HL-60/S4 treated with retinoic acid at 250 ng/mL for 4 days and 3 days (cell line): ENCODE measurements around the gene ADCY10.
"Not testable (repeated sequence)": the region's sequence is repeated elsewhere in the genome, so short reads cannot be mapped to it uniquely, and the experiment has no call there.

Experiments used
- in situ Hi-C: fragments of 300-500 bp; cut with MboI; formaldehyde crosslinking; loops from 2 replicates; pipeline ENCODE4 v1.7.0; 2022; ENCODE audit warnings: low sequenced_read_pairs

The ADCY10 gene

GRCh38 chr1:167862432-167863076 lies 51.4 kb downstream of the ADCY10 start:
- in situ Hi-C loops = no loop called here

GRCh38 chr1:167861664-167862381 lies 52.1 kb downstream of the ADCY10 start:
- in situ Hi-C loops = no loop called here

GRCh38 chr1:167860231-167860923 lies 53.6 kb downstream of the ADCY10 start:
- in situ Hi-C loops = no loop called here

- in situ Hi-C loops = no loop called here
These were observed 57.1 kb downstream of the ADCY10 start for GRCh38 chr1:167856711-167857418.

GRCh38 chr1:167854184-167854583 lies 59.8 kb downstream of the ADCY10 start:
- in situ Hi-C loops = no loop called here

GRCh38 chr1:167849666-167850065 lies 64.3 kb downstream of the ADCY10 start:
- in situ Hi-C loops = no loop called here

GRCh38 chr1:167842872-167843271 lies 71.1 kb downstream of the ADCY10 start:
- in situ Hi-C loops = no loop called here

GRCh38 chr1:167841530-167841929 lies 72.4 kb downstream of the ADCY10 start:
- in situ Hi-C loops = no loop called here

- in situ Hi-C loops = no loop called here
These were observed 74.9 kb downstream of the ADCY10 start for GRCh38 chr1:167839009-167839408.

- in situ Hi-C loops = no loop called here
These were observed 76.6 kb downstream of the ADCY10 start for GRCh38 chr1:167837326-167837725.

GRCh38 chr1:167836197-167836596 lies 77.7 kb downstream of the ADCY10 start:
- in situ Hi-C loops = no loop called here

GRCh38 chr1:167833904-167834303 lies 80.0 kb downstream of the ADCY10 start:
- in situ Hi-C loops = no loop called here

- in situ Hi-C loops = no loop called here
These were observed 81.2 kb downstream of the ADCY10 start for GRCh38 chr1:167832693-167833092.

GRCh38 chr1:167830668-167831067 lies 83.3 kb downstream of the ADCY10 start:
- in situ Hi-C loops = not testable (repeated sequence)

- in situ Hi-C loops = no loop called here
These were observed 84.1 kb downstream of the ADCY10 start for GRCh38 chr1:167829868-167830267.

GRCh38 chr1:167826127-167826526 lies 87.8 kb downstream of the ADCY10 start:
- in situ Hi-C loops = no loop called here

GRCh38 chr1:167825419-167826079 lies 88.4 kb downstream of the ADCY10 start:
- in situ Hi-C loops = no loop called here

GRCh38 chr1:167824163-167824794 lies 89.7 kb downstream of the ADCY10 start:
- in situ Hi-C loops = no loop called here

- in situ Hi-C loops = no loop called here
These were observed 91.8 kb downstream of the ADCY10 start for GRCh38 chr1:167821969-167822685.

GRCh38 chr1:167821356-167821685 lies 92.6 kb downstream of the ADCY10 start:
- in situ Hi-C loops = no loop called here
